ENCODE data around the gene SKIC8.

SKIC8 gene

DNA sequence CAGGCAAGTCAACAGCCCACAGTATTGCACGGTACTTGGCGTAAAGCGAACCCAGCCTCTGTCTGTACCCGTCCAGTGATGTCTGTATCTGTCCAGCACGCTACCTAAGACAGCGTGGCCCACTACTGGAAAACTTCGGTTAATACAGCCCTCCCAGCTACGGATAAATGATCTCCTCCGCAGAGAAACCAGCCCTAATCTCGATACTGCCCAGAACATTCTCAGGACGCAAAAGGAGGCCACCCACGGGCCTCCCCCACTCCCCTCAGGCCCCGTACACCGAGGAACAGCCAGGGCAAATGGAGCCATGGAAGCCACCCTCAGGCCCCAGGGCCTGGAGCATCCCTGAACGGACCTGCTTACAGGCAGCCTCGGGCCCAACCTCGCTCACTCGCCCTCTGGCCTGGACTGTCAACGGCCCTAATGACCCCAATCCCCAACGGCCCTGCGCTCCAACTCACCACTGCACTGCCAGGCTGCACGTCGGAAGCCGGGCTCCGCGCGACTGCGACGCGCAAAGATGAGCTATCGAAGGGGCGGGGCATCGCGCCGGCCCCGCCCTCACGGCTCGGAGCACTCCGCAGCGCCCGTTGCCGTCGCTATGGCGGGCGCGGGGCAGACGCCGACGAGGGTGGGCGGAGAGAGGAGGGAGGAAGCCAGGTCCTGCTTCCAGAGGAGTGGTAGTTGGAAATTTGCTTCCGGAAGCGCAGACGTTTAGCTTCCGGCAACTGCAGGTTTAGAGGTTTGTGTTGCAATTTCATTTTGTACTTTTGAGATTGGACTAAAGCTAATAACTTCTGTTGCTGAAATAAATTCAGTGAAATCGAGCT lies at the start of gene SKIC8:
SKIC8 (minus strand) TSS at position 509 of the 830 bp plus-strand sequence. CDS start 3,923 bp downstream, outside the sequence.
- FAIRE-seq: no peak

DNA sequence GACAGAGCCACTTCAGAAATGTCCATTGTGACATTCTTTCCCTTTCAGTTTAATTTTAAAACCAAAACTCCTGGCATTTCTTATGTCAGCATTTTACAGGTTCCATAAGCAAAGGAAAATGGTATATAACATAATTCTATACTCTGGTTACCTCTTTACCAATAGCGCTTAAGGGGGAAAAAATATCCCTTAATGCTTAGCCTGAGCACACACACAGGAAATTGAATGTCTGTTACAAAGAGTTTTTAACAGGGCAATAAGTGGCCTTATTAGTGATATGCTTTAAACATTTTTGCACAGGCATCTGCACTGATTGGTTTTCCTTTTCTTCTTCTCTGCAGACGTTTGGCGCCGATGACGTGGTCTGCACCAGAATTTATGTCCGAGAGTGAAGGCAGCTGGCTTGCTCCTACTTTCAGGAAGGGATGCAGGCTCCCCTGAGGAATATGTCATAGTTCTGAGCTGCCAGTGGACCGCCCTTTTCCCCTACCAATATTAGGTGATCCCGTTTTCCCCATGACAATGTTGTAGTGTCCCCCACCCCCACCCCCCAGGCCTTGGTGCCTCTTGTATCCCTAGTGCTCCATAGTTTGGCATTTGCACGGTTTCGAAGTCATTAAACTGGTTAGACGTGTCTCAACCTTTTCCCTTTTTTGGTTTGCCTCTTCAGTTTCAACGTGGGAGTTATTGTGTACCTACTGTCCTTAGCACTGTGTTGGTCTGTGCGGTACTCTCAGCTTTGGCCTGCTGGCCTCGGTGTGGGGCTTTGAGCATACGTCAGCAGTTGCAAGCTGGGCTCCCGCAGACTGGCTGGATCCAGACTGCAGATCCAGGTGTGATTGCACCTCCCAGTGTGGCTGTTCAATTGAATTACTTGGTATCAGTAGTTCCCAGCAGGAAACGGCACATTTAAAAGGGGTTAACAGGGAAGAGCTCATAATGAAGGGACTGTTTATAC lies 48.5 kb upstream of the SKIC8 start:
- FAIRE-seq: no peak

DNA sequence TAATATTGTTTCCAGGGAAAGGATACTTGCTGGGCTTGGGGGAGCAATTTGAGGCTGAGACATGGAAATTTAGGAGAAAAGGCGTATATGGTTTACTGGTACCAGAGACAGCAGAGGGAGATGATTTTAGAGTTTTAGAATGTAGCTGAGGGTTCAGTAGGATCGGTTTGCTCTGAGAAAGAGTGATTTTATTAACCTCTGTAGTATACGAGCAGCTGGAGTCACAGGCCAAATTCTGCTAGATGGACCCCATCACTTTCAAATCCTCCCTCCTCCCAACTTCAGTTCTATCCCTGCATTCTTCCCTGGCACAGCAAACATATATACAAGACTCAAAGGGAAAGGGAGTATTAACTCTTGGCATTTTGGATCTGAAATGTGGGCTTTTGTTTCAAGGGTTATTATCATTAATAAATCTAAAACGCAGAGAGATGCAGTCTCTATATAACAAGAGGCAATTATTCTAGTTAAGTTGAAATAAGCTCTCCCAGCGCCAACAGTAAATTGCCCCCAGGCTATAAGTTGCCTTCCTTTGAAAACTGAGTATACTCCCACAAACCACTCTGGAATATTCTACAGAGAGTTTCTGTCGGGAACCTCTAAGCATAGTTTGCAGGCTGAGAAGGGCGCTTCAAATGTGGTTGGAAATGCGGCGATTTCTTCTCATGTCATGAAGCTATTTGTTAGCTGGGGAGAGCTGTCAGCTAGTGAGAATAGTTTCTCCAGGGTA lies 46.2 kb upstream of the SKIC8 start:
- FAIRE-seq: no peak

DNA sequence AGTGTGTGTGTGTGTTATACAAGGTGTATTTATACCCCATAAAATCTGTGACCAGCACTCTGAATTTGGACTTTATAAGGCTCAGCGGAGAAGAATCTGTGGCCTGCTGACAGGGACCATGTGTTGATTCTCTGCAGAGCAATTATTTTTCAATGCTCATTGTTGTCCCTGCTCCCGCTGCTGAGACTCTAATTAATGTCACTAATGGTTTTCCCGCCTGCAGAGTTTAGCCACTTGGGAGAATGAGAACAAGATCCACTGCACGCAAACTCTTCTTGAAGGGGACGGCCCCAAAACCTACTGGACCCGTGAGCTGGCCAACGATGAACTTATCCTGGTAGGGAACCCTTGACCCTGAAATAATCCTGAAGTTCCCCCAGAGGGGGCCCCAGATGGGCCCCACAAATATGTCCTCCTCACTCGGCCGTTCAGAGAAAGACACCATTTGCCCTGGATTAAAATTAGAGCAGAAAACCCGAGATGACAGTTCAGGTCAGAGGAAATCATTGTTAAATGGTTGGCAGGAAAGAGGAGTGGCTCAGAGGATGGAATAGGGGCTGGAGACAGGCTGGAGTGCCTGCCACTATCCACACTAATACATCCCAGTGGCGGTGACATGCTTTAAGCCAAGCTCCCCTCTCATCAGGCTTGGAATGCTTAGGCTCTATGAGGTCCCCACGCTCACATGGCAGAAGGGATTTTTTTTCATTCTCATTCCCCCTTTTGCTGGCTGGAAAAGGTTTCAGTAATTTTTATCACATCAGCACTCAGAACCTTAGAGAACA lies 44.1 kb upstream of the SKIC8 start:
- no peak for FAIRE-seq

DNA sequence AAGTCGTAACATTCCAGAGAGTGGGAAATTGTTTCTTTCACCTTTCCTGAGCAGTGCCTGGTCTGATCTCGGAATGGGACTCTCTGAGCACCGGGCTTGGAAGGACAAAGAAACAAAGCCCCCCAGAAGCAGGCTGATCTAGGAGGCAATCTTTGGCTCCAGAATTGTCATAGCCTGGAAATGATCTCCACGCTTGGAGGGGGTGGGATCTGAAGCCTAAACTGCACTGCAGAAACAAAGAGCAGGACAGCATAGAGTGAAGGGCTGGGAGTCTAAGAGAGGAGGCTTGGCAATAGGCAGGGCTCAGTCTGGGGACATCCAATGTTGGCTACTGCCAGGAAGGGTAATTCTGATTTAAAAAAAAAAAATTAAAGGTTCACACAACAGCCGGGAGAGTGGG lies 42.6 kb upstream of the SKIC8 start:
- FAIRE-seq: no peak

DNA sequence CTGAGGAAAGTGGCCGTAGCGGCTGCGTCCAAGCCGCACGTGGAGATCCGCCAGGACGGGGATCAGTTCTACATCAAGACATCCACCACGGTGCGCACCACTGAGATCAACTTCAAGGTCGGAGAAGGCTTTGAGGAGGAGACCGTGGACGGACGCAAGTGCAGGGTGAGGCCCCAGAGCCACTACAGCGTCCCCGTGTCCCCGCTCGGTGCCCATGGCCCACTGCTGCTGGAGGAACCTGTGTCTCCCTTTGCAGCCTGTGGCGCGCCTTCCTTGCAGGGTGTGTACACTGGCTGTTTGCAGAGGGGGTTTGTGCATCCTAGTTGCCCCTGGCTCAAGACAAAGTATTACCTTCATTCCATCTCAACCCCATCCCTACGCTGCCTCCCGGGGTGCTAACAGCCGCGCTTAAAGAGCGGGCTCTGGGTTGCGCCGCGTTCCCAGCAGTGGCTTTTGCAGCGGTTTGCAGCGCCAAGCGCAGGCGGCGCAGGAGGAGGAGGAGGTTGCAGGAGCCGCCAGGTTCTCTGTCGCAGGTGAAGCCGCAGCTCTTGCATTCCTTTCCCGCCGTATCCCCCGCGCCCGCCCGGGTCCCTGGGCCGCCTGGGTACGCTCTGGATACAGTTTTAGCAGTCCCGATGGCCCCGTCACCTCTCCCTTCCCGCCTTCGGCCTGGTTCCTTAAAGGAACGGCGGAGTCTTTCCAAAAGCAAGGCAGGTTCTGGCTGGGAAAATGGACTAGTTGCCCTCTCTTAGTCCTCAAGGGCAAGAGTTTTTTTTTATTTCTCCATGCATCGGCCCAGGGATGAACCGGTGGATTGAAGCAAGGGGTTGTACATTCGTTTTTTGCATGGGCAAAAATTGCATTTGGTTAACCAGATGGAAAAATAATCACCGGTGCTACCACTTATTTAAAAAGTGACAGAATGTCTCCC lies 41.9 kb upstream of the SKIC8 start:
- no peak for FAIRE-seq

DNA sequence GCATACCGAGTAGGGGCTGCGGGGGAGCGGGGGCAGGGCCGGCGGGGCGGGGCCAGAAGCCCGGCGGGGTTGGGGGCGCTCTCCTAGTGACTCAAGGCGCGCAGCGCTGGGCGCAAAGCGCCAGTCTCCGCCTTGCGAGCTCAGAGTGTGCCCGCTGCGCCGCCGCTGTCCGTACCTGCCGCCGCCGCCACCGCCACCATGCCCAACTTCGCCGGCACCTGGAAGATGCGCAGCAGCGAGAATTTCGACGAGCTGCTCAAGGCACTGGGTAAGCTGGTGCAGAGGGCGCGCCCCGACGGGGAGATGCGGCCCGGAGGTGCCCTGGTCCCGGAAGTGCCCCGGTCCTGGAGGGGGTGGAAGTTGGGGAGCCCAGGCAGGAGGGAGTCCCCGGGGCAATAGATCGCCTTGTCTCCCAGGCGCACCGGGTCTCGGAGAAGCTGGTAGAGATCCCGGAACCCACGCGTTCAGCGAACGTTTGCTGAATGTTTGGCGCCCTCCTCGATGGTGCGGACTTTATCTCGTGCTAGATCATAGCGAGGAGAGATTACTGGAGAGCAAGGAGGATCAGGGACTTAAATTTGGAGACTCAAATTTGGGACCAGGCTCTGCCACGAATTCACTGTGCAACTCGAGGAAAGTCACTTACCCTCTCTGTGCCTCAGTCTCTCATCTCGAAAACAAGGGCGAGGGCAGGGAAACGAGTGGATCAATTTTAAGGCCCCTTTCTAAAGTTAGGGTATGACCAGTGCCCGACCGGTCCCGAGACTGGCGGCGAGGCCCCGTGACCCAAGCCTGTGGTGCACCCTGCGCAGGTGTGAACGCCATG lies 41.0 kb upstream of the SKIC8 start, which contains the start of gene CRABP1:
CRABP1 (plus strand) TSS at position 123 of the 826 bp plus-strand sequence; CDS start at position 199, 76 bp downstream.
- no peak for FAIRE-seq

DNA sequence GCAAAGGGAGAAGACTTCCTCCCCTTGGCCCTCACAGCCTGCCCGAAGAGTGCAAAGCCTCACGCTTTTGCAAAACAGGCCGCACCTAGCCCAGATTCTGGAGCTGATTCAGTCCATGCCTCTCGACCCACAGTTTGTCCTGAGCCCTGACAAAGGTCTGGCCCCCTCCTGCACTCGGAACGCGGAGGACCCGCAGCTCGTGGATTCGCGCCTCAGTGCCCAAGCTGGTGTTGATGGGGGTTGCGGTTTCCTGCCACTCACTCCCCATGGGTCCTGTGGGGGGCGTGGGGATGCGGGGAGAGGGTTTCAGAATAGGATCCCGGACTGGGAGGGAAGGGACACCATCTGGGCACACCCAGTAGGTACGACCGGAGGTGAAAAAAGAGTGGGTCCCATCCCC lies 40.1 kb upstream of the SKIC8 start:
- FAIRE-seq: no peak

DNA sequence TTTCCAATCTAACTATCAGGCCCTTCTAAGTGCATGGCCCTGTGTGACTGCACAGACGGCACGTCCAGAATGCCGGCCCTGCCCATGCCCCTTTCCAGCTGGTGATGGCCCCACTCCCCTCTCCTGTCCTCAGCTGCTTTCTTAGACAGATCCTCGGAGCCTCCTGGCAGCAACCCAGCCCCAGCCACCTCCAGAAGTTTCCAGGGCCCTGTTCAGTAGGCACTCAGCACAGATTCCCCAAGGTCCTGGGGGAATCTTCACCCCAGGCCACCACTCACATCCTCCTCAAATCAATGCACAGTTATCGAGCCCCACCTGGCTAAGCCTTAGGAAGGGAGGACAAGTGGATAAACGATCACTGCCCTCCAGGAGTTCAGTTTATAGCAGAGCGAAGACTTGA lies 39.4 kb upstream of the SKIC8 start:
- no peak for FAIRE-seq

DNA sequence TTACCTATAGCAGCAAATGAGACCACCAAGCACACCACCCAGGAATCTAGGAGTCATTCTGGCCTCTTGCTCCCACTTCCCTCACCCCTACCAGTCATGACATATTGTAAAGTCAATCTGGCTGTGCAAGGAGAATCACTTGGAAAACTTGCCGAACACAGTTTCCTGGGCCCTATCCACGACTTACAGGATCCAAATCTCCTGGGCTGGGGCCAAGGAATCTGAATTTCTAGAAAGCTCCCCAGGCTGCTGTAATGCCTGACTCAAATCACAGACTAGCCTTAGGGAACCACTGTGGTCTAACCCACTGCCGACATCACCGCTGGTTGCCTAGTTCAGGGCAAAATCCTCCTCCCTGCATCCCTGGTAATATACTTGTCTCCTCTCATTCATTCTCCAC lies 36.6 kb upstream of the SKIC8 start:
- FAIRE-seq: no peak

DNA sequence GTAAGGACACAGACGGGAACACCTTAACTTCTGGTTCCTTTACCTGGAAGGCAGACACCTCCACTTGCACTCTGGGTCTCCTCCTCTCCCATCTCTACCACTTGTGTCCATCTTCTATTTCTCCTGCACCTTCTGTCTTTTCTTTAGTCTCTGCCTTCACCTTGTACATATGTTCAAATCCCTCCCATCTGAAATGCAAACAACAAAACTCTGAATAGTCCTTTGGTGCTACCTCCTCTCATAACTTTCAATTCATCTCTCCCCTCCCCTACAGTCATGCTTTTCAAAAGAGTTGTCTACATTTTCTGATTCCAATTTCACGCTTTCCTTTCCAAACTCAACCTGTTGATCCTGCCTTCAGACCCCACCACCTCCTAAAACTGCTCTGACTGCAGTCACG lies 35.4 kb upstream of the SKIC8 start:
- no peak for FAIRE-seq

DNA sequence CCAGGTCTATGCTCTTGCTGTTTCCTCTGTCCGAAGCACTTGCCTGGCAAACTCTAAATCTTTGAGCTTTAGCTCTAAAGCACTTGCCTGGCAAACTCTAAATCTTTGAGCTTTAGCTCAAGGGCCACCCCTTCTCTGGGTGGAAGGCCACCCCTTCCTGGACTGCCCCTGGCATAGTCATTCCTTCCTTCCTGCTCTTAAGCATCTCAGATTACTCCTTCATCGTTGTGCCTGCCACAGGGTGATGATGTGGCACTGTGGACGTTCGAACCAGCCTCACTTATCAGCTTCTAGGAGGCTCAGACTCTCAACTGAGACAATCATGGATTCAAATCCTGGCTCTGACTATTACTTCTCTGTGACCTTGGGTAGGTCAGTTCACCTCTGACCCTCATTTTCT lies 30.2 kb upstream of the SKIC8 start:
- no peak for FAIRE-seq

DNA sequence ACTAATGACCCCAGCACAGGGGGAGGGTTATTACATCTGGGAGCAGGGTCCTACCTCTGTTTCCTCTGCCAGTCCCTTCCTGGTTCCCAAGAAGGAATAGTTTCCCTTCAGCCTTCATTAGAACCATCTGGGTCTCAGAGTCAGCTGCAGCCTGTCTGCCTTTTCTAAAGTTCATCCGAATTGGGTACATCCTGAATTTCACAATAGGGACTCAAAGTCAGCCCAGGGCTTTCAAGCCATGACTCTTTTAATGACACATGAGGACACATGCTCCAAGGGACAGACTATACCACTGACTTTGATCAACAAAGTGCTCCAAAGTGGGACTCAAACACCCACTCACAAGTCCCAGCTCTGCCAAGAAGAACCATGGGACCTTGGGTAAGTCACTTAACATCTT lies 28.1 kb upstream of the SKIC8 start:
- FAIRE-seq: no peak

DNA sequence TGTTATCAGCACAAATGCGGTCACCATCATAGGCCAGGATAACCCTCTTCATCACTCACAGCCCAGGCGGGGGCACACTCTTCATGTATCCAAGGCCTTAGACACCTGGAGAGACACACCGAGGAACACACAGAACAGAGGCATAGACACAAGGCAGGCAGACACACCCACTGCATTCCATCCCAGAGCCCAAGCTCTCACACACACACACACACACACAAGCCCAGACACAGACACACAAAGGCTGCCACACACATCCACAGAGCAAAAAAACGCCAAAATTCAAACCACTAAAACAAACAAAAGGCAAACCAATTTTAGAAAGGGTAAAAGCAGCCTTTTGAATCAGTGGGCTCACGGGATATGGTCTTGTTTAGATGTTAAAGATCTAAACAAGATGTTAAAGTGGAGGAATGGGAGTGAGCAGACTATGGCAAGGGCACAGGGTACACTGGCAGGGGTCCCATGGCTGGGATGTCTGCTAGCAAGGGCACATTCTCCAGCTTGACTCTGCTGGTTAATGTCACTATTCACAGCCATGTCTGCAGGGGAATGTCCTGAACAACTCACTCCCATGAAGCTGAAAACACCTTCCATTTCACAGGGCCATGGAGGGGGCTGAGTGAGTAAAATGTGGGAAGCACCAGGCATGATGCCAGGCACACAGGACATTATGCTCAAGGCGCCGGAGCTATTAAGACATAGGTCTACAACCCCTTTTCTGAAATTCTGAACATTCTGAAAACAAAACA lies 25.9 kb upstream of the SKIC8 start:
- FAIRE-seq: no peak

DNA sequence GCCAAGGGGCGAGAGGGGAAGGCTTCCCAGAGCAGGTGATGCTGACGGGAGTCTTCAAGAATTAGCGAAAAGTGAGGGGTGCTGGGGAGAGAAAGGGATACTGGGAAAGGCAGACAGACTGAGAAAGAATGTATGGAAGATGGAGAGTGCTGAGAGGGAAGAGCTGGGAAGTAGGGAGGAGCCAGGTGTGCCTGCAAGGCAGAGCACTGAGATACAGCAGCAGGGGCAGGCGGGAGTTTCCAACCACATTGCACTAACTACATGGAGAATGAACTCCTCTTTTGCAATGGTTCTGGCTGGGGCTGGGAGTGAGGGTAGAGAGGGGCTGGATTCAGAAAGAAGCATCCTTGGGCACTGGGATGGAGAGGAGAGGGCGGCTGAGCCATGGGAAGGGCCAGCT lies 24.7 kb upstream of the SKIC8 start:
- no peak for FAIRE-seq

DNA sequence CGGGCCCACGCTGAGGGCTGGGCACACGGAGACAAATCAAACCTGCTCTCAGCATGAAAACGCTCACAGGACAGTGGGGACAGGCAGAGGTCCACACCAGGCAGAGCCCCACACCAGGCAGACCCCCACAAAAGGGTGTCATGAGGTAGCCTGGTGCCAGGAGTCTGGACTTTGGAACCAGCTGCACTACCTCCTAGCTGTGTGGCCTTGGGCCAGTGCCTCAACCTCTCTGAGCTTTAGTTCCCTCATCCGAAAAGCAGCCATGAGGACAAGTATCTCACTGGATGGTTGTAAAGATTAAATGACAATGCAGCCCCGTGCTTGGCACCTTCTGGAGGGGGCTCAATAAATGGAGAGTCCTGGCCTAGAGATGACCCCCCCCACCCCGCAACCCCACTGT lies 24.3 kb upstream of the SKIC8 start:
- no peak for FAIRE-seq

DNA sequence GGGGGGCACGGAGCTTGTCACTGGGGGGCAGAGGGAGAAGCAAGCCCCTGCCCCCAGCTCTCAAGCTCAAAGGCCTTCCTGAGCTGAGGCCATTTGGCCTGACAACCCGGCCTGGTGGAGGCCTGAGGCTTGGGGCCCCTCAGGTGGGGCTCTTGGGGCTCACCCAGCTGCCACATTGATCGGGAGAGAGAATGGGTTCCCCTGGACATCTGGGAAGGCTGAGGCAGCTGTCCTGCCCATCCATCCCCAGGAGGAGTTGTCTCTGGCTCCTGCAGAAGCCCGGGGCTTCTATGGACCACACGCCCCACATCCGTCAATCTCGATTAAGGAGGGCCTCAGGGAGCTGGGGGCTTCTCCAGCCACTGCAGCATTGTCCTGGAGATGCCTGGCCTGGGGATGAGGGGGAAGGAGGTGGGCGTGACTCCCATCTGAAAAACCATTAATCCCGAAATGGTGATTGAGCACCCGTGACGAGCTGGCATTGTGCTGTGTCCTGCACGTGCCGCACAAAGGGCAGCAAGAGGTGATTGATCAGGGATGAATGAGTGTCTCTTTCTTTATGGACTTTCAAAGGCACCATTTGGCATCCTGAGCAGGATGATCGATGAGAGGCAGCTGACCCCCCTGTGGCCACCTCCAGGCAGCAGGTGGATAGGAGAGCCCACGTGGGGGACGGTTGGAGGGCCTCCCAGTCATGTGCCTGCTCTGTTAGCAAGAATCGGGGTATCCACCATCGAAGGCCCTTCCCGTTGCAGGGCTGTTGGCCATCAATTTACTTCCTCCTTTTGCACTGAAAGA lies 23.5 kb upstream of the SKIC8 start:
- FAIRE-seq: no peak

DNA sequence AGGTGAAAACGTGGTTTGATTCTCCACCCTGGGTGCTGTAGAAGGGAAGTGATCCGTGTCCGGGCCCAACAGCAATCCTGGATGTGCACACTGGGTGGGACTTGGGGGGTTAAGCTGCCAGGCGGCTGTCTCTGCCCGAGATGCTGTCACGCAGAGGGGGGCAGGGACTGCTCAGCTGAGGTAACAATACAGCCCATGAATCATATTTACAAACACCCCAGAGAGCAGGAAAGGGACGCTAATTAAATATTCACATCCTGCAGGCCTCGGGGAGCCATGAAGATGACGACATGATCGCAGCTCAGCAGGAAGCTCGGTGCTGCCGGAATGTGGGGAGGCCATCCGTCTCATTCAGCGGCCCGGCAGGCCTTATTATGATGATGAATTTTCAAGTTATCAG lies 22.8 kb upstream of the SKIC8 start:
- no peak for FAIRE-seq
